Stomach (tissue), 19 donors: Measurements from ENCODE around the gene ECPAS. TPM values are rescaled to one million over a fixed set of nuclear protein-coding genes. Genes with fewer than 3 reads are reported as not detected.
A peak's percentile ranks its signal among the peaks of the same experiment; 100 is the strongest.

ENCODE experiments used
- DNase-seq, 2 donors: peaks; one replicate each; pipeline versions ENCODE4 v3.0.0 to v3.0.0-alpha.2; 2013 to 2019
- H3K27ac ChIP-seq, 5 donors: fragments of 200-600 bp in 4 of 5; sonication (generic) in 4 of 5; one replicate each; pipeline ENCODE4 v1.5.1; 2013 to 2019; ENCODE audit warnings: mild to moderate bottlenecking in 1 of 5, moderate library complexity in 1 of 5
- H3K27me3 ChIP-seq, 3 donors: fragments of 200-600 bp; sonication (generic); one replicate each; pipeline ENCODE4 v1.5.1; 2017 to 2019; ENCODE audit warnings: mixed run types in 1 of 3
- H3K36me3 ChIP-seq, 4 donors: fragments of 200-600 bp; sonication (generic); 1 replicate in 3 of 4; 2 replicates in 1 of 4; pipeline ENCODE4 v1.5.1; 2016 to 2019
- H3K4me1 ChIP-seq, 4 donors: fragments of 200-600 bp; sonication (generic); one replicate each; pipeline ENCODE4 v1.5.1; 2016 to 2019
- H3K4me3 ChIP-seq, 4 donors: fragments of 200-600 bp; sonication (generic) in 3 of 4; one replicate each; pipeline ENCODE4 v1.5.1; 2016 to 2019; ENCODE audit warnings: mild to moderate bottlenecking in 1 of 4
- H3K9me3 ChIP-seq, 4 donors: fragments of 200-600 bp; sonication (generic); one replicate each; pipeline ENCODE4 v1.5.1; 2016 to 2019
- EP300 ChIP-seq: sonication (generic); formaldehyde crosslinking; IDR thresholded peaks from one replicate; pipeline ENCODE4 v1.6.1; 2017; ENCODE audit warnings: antibody characterized with exemption
- POLR2A ChIP-seq, 4 donors: fragments of 450-650 bp; IDR thresholded peaks; one replicate each; pipeline ENCODE4 v1.6.1; 2016; ENCODE audit warnings: antibody characterized with exemption in 4 of 4, control low read depth in 2 of 4, mild to moderate bottlenecking in 1 of 4, moderate library complexity in 1 of 4
- POLR2AphosphoS5 ChIP-seq, 3 donors: sonication (generic); formaldehyde crosslinking; IDR thresholded peaks; one replicate each; pipeline ENCODE4 v1.6.1; 2016; ENCODE audit warnings: antibody characterized with exemption in 3 of 3
- whole genome bisulfite sequencing, 5 donors: extraction: QIAGEN DNeasy Blood & Tissue Kit in 3 of 5; methylation state at CpG; one replicate each; pipeline versions ENCODE4 v1.1.5 to v1.1.7; 2013 to 2018; 5-methylcytosine and 5-hydroxymethylcytosine counted together
- intact Hi-C: fragments of 100-400 bp; cut with DNase I; formaldehyde crosslinking; loops from one replicate; pipeline ENCODE4 v1.15.1; 2023; ENCODE audit warnings: low total_unique reads
- long read RNA-seq, 10 donors: transcript quantifications; one replicate each; lab custom pipeline, GENCODE V29; 2026
- polyA plus RNA-seq, 3 donors: library from polyadenylated mRNA; stranded (reverse); fragments of 200-250 nt; gene quantifications; one replicate each; pipeline ENCODE4 v1.2.3, GENCODE V29; 2013
- total RNA-seq, 5 donors: library from RNA; depleted of rRNA; stranded (reverse); fragments of >200 nt; gene quantifications; one replicate each; pipeline versions ENCODE4 v1.1.0 to v1.2.3, GENCODE V29; 2014 to 2016
- TF ChIP-seq, protein P1 (sequence below), 7 experiments: fragments of 450-650 bp in 4 of 7; fragments of 200-600 bp in 3 of 7; sonication (generic) in 3 of 7; IDR thresholded peaks; one replicate each; pipeline ENCODE4 v1.5.1; 2016 to 2019; ENCODE audit warnings: antibody characterized with exemption in 7 of 7, control low read depth in 2 of 7, mild to moderate bottlenecking in 1 of 7
- donor health status: healthy with polysubstance abuse.
- donor health status: Bipolar disorder and iron deficiency.
- donor health status: healthy.

ECPAS gene, protein sequence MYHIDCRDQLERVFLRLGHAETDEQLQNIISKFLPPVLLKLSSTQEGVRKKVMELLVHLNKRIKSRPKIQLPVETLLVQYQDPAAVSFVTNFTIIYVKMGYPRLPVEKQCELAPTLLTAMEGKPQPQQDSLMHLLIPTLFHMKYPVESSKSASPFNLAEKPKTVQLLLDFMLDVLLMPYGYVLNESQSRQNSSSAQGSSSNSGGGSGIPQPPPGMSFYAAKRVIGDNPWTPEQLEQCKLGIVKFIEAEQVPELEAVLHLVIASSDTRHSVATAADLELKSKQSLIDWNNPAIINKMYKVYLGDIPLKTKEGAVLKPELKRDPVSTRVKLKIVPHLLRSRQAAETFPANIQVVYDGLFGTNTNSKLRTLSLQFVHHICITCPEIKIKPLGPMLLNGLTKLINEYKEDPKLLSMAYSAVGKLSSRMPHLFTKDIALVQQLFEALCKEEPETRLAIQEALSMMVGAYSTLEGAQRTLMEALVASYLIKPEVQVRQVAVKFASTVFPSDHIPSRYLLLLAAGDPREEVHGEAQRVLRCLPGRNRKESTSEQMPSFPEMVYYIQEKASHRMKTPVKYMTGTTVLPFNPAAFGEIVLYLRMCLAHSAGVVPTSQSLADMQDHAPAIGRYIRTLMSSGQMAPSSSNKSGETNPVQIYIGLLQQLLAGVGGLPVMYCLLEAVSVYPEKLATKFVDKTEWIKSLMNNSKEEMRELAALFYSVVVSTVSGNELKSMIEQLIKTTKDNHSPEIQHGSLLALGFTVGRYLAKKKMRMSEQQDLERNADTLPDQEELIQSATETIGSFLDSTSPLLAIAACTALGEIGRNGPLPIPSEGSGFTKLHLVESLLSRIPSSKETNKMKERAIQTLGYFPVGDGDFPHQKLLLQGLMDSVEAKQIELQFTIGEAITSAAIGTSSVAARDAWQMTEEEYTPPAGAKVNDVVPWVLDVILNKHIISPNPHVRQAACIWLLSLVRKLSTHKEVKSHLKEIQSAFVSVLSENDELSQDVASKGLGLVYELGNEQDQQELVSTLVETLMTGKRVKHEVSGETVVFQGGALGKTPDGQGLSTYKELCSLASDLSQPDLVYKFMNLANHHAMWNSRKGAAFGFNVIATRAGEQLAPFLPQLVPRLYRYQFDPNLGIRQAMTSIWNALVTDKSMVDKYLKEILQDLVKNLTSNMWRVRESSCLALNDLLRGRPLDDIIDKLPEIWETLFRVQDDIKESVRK (N-terminal part only)
- total RNA-seq (100 to 1,000 TPM in 1 of 5 donors, 10 to 100 TPM in 4; 34.5 to 147 (median 77.1) TPM), polyA plus RNA-seq (10 to 100 TPM; 13.6 to 17.6 (median 13.8) TPM)
- long read RNA-seq, donor 1, partial matches to known transcripts: 6 of 6 reads
- long read RNA-seq, donor 1, other reads (novel, unspliced or antisense): 0 of 6 reads
- long read RNA-seq, donor 2, full-length matches to known transcripts: 1 of 6 reads
- long read RNA-seq, donor 2, partial matches to known transcripts: 5 of 6 reads
- long read RNA-seq, donor 2, other reads (novel, unspliced or antisense): 0 of 6 reads
- long read RNA-seq, donor 3, partial matches to known transcripts: 9 of 9 reads
- long read RNA-seq, donor 3, other reads (novel, unspliced or antisense): 0 of 9 reads
- long read RNA-seq, donor 4: 0 reads
- long read RNA-seq, donor 5, full-length matches to known transcripts: 1 of 1 reads
- long read RNA-seq, donor 5, partial matches to known transcripts: 0 of 1 reads
- long read RNA-seq, donor 5, other reads (novel, unspliced or antisense): 0 of 1 reads
- long read RNA-seq, donor 6, partial matches to known transcripts: 65 of 66 reads
- long read RNA-seq, donor 6, other reads (novel, unspliced or antisense): 0 of 66 reads
- long read RNA-seq, donor 7, partial matches to known transcripts: 6 of 6 reads
- long read RNA-seq, donor 7, other reads (novel, unspliced or antisense): 0 of 6 reads
- long read RNA-seq, donor 8, partial matches to known transcripts: 18 of 18 reads
- long read RNA-seq, donor 8, other reads (novel, unspliced or antisense): 0 of 18 reads
- long read RNA-seq, donor 9, full-length matches to known transcripts: 1 of 19 reads
- long read RNA-seq, donor 9, partial matches to known transcripts: 18 of 19 reads
- long read RNA-seq, donor 9, other reads (novel, unspliced or antisense): 0 of 19 reads
- long read RNA-seq, donor 10: 0 reads

DNA sequence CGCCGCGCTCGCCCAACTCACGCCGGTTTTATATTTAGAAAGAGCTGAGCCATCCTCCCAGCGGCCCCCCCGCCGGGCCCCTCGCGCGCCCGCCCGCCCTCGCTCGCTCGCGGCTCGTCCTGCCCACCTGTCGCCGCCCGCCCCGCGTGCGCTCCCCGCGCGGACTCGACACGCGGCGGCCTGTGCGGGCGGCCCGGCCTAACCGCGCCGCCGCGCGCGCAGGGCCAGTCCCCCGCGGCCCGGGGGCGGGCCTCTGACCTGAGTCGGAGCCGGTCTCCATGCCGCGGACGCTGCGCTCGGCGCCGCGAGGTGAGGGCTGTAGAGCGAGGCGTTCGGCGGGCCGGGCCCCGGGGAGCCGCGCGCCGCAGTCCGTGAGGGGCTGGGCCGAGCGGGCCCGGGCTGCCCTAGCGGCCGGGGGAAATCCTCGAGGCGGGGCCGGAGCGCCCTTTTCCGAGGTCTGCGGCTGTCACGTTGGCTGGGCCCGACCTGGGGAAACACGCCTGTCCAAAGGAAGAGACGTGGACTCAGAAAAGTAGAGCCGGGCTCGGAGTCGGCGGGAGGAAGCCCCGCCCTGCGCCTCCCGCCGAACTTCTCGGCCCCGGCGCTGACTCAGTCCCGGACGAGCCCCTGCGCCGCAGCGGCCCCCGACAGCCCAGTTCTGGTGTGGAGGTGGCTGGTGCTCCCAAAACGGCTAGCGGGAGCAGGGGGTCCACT is at the start of gene ECPAS:
Gene ECPAS, minus strand, starts transcription at position 526 of the 714 bp plus-strand sequence. CDS start 11,465 bp downstream, outside the sequence.
- Histone ChIP-seq H3K9me3 (no peaks in the 10 kb centered on the region), H3K4me1 (peaks cover 13 to 39% (median 25%) of the 10 kb centered on the region in 4 donors), H3K4me3 (peak within 1 kb of the TSS; percentile 70 to 96 (median 87)), H3K36me3 (no peaks in the 10 kb centered on the region), H3K27me3 (no peaks in the 10 kb centered on the region), H3K27ac (peak within 1 kb of the TSS; percentile 97 to 99 (median 98))
- 0 to 1% (median 1%) methylated on average over 18 to 101 of the region's 101 CpGs for WGBS, 5 donors
- intact Hi-C loops: no loop called here
- TF ChIP-seq, protein P1, sequence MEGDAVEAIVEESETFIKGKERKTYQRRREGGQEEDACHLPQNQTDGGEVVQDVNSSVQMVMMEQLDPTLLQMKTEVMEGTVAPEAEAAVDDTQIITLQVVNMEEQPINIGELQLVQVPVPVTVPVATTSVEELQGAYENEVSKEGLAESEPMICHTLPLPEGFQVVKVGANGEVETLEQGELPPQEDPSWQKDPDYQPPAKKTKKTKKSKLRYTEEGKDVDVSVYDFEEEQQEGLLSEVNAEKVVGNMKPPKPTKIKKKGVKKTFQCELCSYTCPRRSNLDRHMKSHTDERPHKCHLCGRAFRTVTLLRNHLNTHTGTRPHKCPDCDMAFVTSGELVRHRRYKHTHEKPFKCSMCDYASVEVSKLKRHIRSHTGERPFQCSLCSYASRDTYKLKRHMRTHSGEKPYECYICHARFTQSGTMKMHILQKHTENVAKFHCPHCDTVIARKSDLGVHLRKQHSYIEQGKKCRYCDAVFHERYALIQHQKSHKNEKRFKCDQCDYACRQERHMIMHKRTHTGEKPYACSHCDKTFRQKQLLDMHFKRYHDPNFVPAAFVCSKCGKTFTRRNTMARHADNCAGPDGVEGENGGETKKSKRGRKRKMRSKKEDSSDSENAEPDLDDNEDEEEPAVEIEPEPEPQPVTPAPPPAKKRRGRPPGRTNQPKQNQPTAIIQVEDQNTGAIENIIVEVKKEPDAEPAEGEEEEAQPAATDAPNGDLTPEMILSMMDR (IDR thresholded peaks at IDR 0.05): no peak
- peak in 2 of 3 donors; percentile 41 to 53 for TF ChIP-seq POLR2AphosphoS5 (IDR thresholded peaks at IDR 0.05)
- DNase-seq: peak; percentile 69 to 91

GRCh38 chr9:111533099-111533790 is 49.1 kb upstream of the ECPAS start:
- DNase-seq: no peak
- H3K27ac ChIP-seq: no peak overlapping the region
- no peak overlapping the region for H3K4me3 ChIP-seq
- WGBS, 5 donors: 89 to 98% (median 92%) methylated on average over 5 of the region's 5 CpGs
- intact Hi-C loops: no loop called here
- peaks cover 18 to 92% (median 78%) of the 10 kb centered on the region in 4 donors for H3K36me3 ChIP-seq
- no peak for TF ChIP-seq POLR2AphosphoS5 (IDR thresholded peaks at IDR 0.05)
- H3K4me1 ChIP-seq: no peaks in the 10 kb centered on the region
- H3K27me3 ChIP-seq: no peaks in the 10 kb centered on the region
- peaks cover 3 to 66% (median 40%) of the 10 kb centered on the region in 4 donors for H3K9me3 ChIP-seq

- H3K36me3 ChIP-seq: peaks cover 11 to 86% (median 67%) of the 10 kb centered on the region in 4 donors
- no peaks in the 10 kb centered on the region for H3K27me3 ChIP-seq
- H3K27ac ChIP-seq: no peak overlapping the region
- H3K4me1 ChIP-seq: peaks cover 0 to 4% (median 2%) of the 10 kb centered on the region in 4 donors
- no peak overlapping the region for H3K4me3 ChIP-seq
- H3K9me3 ChIP-seq: peaks cover 3 to 51% (median 26%) of the 10 kb centered on the region in 4 donors
- no peak for DNase-seq
- WGBS, 5 donors: 86 to 99% (median 95%) methylated on average over 4 of the region's 4 CpGs
- TF ChIP-seq POLR2A (IDR thresholded peaks at IDR 0.05) (no peak), POLR2AphosphoS5 (IDR thresholded peaks at IDR 0.05) (no peak), EP300 (no peak)
- TF ChIP-seq, protein P1 (IDR thresholded peaks at IDR 0.05): no peak
- intact Hi-C loops: no loop called here
These were observed 47.5 kb upstream of the ECPAS start for GRCh38 chr9:111531716-111532115.
